ENCODE measurements around the gene ARMC6.

The ARMC6 gene

GRCh38 chr19:18991006-18991405 is 42.4 kb upstream of the ARMC6 start:
- TF ChIP-seq, protein P1, sequence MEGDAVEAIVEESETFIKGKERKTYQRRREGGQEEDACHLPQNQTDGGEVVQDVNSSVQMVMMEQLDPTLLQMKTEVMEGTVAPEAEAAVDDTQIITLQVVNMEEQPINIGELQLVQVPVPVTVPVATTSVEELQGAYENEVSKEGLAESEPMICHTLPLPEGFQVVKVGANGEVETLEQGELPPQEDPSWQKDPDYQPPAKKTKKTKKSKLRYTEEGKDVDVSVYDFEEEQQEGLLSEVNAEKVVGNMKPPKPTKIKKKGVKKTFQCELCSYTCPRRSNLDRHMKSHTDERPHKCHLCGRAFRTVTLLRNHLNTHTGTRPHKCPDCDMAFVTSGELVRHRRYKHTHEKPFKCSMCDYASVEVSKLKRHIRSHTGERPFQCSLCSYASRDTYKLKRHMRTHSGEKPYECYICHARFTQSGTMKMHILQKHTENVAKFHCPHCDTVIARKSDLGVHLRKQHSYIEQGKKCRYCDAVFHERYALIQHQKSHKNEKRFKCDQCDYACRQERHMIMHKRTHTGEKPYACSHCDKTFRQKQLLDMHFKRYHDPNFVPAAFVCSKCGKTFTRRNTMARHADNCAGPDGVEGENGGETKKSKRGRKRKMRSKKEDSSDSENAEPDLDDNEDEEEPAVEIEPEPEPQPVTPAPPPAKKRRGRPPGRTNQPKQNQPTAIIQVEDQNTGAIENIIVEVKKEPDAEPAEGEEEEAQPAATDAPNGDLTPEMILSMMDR (IDR thresholded peaks at IDR 0.05; ENCODE audit: low read depth, low read length, missing control alignments) = no peak
- H3K4me3 ChIP-seq (ENCODE audit: low read depth, low read length) = no peak overlapping the region
- DNase-seq (ENCODE audit: low read depth) = no peak

DNA sequence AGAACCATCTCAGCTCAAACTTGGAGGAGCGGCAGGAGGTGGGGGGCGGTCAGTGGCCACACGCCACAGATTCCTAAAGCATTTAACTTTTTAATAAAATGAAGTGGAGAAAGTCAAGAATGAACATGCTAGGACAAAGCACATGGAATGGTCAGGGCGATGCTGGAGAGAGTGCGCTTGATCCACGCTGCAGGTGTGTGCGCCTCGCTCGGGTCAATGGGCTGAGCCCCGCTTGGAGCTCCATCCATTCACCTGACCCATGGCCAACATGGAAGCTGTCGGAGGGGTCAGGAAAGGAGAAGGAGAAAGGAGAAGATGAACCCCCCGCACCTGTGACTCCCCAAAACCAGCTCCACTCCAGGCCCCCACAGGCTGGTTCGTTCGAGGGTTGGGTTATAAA is 41.9 kb upstream of the ARMC6 start:
- DNase-seq (ENCODE audit: low read depth) = no peak
- TF ChIP-seq, protein P1 (IDR thresholded peaks at IDR 0.05; ENCODE audit: low read depth, low read length, missing control alignments) = no peak
- no peak overlapping the region for H3K4me3 ChIP-seq (ENCODE audit: low read depth, low read length)

- H3K4me3 ChIP-seq (ENCODE audit: low read depth, low read length) = no peak overlapping the region
- TF ChIP-seq, protein P1 (IDR thresholded peaks at IDR 0.05; ENCODE audit: low read depth, low read length, missing control alignments) = no peak
- DNase-seq (ENCODE audit: low read depth) = no peak
These were observed 40.7 kb upstream of the ARMC6 start for GRCh38 chr19:18992696-18993095.

GRCh38 chr19:18993115-18993514 is 40.3 kb upstream of the ARMC6 start:
- TF ChIP-seq, protein P1 (IDR thresholded peaks at IDR 0.05; ENCODE audit: low read depth, low read length, missing control alignments) = no peak
- H3K4me3 ChIP-seq (ENCODE audit: low read depth, low read length) = no peak overlapping the region
- DNase-seq (ENCODE audit: low read depth) = no peak

DNA sequence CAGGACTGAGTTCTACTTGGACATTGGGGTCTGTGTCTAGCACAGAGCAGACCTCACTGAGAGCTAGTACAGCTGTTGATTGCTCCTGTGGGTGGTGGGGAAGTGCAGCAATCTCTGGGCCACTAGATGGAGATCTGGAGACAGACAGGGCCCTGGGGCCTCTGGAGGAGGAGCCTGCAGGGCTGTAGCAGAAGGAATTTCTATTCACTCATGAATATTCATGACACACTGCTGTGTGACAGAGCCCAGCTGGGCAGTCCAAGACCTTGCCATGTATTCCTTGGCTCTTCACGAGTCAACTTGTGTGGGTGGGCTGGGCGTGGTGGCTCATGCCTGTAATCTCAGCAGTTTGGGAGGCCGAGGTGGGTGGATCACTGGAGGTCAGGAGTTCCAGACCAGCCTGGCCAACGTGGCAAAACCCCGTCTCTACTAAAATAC is 37.6 kb upstream of the ARMC6 start:
- TF ChIP-seq, protein P1 (IDR thresholded peaks at IDR 0.05; ENCODE audit: low read depth, low read length, missing control alignments) = peak; percentile 51
- H3K4me3 ChIP-seq (ENCODE audit: low read depth, low read length) = no peak overlapping the region
- DNase-seq (ENCODE audit: low read depth) = no peak

DNA sequence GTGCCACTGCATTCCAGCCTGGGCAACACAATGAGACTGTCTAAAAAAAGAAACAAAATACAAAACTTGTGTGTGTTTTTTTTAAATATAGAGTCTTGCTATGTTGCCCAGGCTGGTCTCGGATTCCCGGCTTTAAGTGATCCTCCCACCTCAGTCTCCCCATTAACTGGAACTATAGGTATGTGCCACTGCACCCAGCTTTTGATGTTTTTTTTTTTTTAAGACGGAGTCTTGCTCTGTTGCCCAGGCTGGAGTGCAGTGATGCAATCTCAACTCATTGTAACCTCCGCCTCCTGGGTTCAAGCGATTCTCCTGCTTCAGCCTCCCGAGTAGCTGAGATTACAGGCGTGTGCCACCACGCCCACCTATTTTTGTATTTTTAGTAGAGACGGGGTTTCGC is 37.1 kb upstream of the ARMC6 start:
- DNase-seq (ENCODE audit: low read depth) = no peak
- H3K4me3 ChIP-seq (ENCODE audit: low read depth, low read length) = no peak overlapping the region
- TF ChIP-seq, protein P1 (IDR thresholded peaks at IDR 0.05; ENCODE audit: low read depth, low read length, missing control alignments) = no peak

DNA sequence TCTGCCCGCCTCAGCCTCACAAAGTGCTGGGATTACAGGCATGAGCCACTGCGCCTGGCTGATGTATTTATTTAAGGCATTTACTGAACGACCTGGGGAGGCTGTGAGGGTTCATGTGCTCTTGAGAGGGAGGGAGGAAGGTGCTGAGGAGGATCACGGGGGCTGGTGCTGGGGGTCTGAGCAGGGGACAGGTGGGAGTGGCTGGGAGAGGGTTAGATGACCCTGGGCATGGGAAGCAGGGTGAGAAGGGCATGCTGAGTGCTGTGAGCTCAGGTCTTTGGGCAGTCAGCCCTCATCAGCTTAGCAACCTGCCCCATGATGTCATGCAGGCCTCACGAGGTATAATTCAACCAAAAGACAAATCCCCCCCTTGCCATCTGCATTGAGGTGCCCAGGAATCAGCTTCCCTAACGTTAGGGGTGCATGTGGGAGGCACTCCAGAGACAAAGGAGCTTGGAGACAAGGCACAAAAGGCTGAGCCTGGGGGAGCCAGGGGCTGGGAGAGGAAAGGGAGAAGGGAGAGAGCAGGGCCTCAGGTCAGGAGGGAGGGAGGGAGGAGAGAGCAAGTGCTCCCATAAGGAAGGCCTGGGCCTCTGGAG is 36.5 kb upstream of the ARMC6 start:
- no peak for DNase-seq (ENCODE audit: low read depth)
- TF ChIP-seq, protein P1 (IDR thresholded peaks at IDR 0.05; ENCODE audit: low read depth, low read length, missing control alignments) = no peak
- no peak overlapping the region for H3K4me3 ChIP-seq (ENCODE audit: low read depth, low read length)

Measured in GM12864 (cell line).